HEK293 (cell line): ENCODE data around the gene ACTG2.

Experiments used
- GLI4 ChIP-seq: fragments of 450-650 bp; formaldehyde crosslinking; IDR thresholded peaks from 2 replicates; pipeline ENCODE4 v1.5.1; 2016; ENCODE audit warnings: missing biosample characterization, missing genetic modification characterization
- MEIS1 ChIP-seq: sonication (generic); formaldehyde crosslinking; IDR thresholded peaks from 2 replicates; pipeline ENCODE4 v1.8.1; 2022; ENCODE audit warnings: missing genetic modification reagents, mild to moderate bottlenecking, borderline replicate concordance
- OVOL3 ChIP-seq: fragments of 450-650 bp; formaldehyde crosslinking; IDR thresholded peaks from 2 replicates; pipeline ENCODE4 v1.5.1; 2016; ENCODE audit warnings: missing biosample characterization, missing genetic modification characterization
- PRDM1 ChIP-seq: fragments of 450-650 bp; formaldehyde crosslinking; IDR thresholded peaks from 2 replicates; pipeline ENCODE4; 2016; ENCODE audit warnings: missing biosample characterization, missing genetic modification characterization
- PRDM4 ChIP-seq: fragments of 450-650 bp; formaldehyde crosslinking; IDR thresholded peaks from 2 replicates; pipeline ENCODE4 v1.5.1; 2017; ENCODE audit warnings: missing biosample characterization, missing genetic modification characterization
- YY1 ChIP-seq: fragments of 450-650 bp; formaldehyde crosslinking; IDR thresholded peaks from 2 replicates; pipeline ENCODE4 v1.5.1; 2018; ENCODE audit warnings: missing biosample characterization, missing genetic modification characterization
- ZBTB20 ChIP-seq: fragments of 450-650 bp; formaldehyde crosslinking; IDR thresholded peaks from 2 replicates; pipeline ENCODE4 v1.5.1; 2016; ENCODE audit warnings: missing biosample characterization, missing genetic modification characterization
- ZBTB21 ChIP-seq: fragments of 450-650 bp; formaldehyde crosslinking; IDR thresholded peaks from 2 replicates; pipeline ENCODE4 v1.5.1; 2017; ENCODE audit warnings: missing biosample characterization, missing genetic modification characterization
- ZNF10 ChIP-seq: fragments of 450-650 bp; formaldehyde crosslinking; IDR thresholded peaks from 2 replicates; pipeline ENCODE4 v1.5.1; 2017; ENCODE audit warnings: missing biosample characterization, missing genetic modification characterization
- ZNF146 ChIP-seq: fragments of 450-650 bp; formaldehyde crosslinking; IDR thresholded peaks from 2 replicates; pipeline ENCODE4 v1.5.1; 2016; ENCODE audit warnings: missing biosample characterization, missing genetic modification characterization
- ZNF211 ChIP-seq: fragments of 450-650 bp; formaldehyde crosslinking; IDR thresholded peaks from 2 replicates; pipeline ENCODE4 v1.5.1; 2016; ENCODE audit warnings: low read depth, missing biosample characterization, missing genetic modification characterization
- ZNF239 ChIP-seq: fragments of 450-650 bp; formaldehyde crosslinking; IDR thresholded peaks from 2 replicates; pipeline ENCODE4 v1.5.1; 2016; ENCODE audit warnings: missing biosample characterization, missing genetic modification characterization
- ZNF266 ChIP-seq: fragments of 450-650 bp; formaldehyde crosslinking; IDR thresholded peaks from 2 replicates; pipeline ENCODE4 v1.5.1; 2016; ENCODE audit warnings: missing biosample characterization, missing genetic modification characterization, low read depth
- ZNF280D ChIP-seq: fragments of 450-650 bp; formaldehyde crosslinking; IDR thresholded peaks from 2 replicates; pipeline ENCODE4 v1.5.1; 2016; ENCODE audit warnings: missing biosample characterization, missing genetic modification characterization
- ZNF311 ChIP-seq: fragments of 450-650 bp; formaldehyde crosslinking; IDR thresholded peaks from 2 replicates; pipeline ENCODE4 v1.5.1; 2017; ENCODE audit warnings: missing biosample characterization, missing genetic modification characterization, borderline replicate concordance
- ZNF362 ChIP-seq: fragments of 450-650 bp; formaldehyde crosslinking; IDR thresholded peaks from 2 replicates; pipeline ENCODE4 v1.5.1; 2016; ENCODE audit warnings: missing biosample characterization, missing genetic modification characterization
- ZNF398 ChIP-seq: fragments of 450-650 bp; formaldehyde crosslinking; IDR thresholded peaks from 2 replicates; pipeline ENCODE4 v1.5.1; 2017; ENCODE audit warnings: missing biosample characterization, missing genetic modification characterization
- ZNF433 ChIP-seq: fragments of 450-650 bp; formaldehyde crosslinking; IDR thresholded peaks from 2 replicates; pipeline ENCODE4 v1.5.1; 2016; ENCODE audit warnings: missing biosample characterization, missing genetic modification characterization, low read depth
- ZNF529 ChIP-seq: fragments of 450-650 bp; formaldehyde crosslinking; IDR thresholded peaks from 2 replicates; pipeline ENCODE4 v1.5.1; 2017; ENCODE audit warnings: missing genetic modification characterization, missing biosample characterization; ENCODE audit not compliant: insufficient replicate concordance
- ZNF571 ChIP-seq: fragments of 450-650 bp; formaldehyde crosslinking; IDR thresholded peaks from 2 replicates; pipeline ENCODE4 v1.5.0; 2017; ENCODE audit warnings: missing biosample characterization, missing genetic modification characterization
- ZNF621 ChIP-seq: fragments of 450-650 bp; formaldehyde crosslinking; IDR thresholded peaks from 2 replicates; pipeline ENCODE4 v1.5.1; 2017; ENCODE audit warnings: missing biosample characterization, missing genetic modification characterization
- ZNF660 ChIP-seq: fragments of 450-650 bp; IDR thresholded peaks from 2 replicates; pipeline ENCODE4 v1.5.1; 2018; ENCODE audit warnings: missing biosample characterization, mild to moderate bottlenecking, missing genetic modification characterization
- ZNF677 ChIP-seq: fragments of 450-650 bp; IDR thresholded peaks from 2 replicates; pipeline ENCODE4 v1.5.0; 2018; ENCODE audit warnings: missing biosample characterization, mild to moderate bottlenecking, missing genetic modification characterization, moderate library complexity
- ZNF747 ChIP-seq: fragments of 450-650 bp; formaldehyde crosslinking; IDR thresholded peaks from 2 replicates; pipeline ENCODE4 v1.5.1; 2016; ENCODE audit warnings: missing biosample characterization, missing genetic modification characterization
- ZNF792 ChIP-seq: fragments of 450-650 bp; formaldehyde crosslinking; IDR thresholded peaks from 2 replicates; pipeline ENCODE4 v1.5.1; 2016; ENCODE audit warnings: missing biosample characterization, missing genetic modification characterization
- ZNF837 ChIP-seq: fragments of 450-650 bp; formaldehyde crosslinking; IDR thresholded peaks from 2 replicates; pipeline ENCODE4 v1.5.1; 2016; ENCODE audit warnings: missing biosample characterization, missing genetic modification characterization
- ZSCAN18 ChIP-seq: fragments of 450-650 bp; formaldehyde crosslinking; IDR thresholded peaks from 2 replicates; pipeline ENCODE4 v1.5.1; 2016; ENCODE audit warnings: missing biosample characterization, missing genetic modification characterization
- ZSCAN23 ChIP-seq: fragments of 450-650 bp; formaldehyde crosslinking; IDR thresholded peaks from 2 replicates; pipeline ENCODE4 v1.5.1; 2016; ENCODE audit warnings: missing biosample characterization, missing genetic modification characterization
- ZSCAN5A ChIP-seq: fragments of 450-650 bp; formaldehyde crosslinking; IDR thresholded peaks from 2 replicates; pipeline ENCODE4 v1.5.1; 2016; ENCODE audit warnings: missing biosample characterization, missing genetic modification characterization

ACTG2 gene

GRCh38 chr2:73926493-73927327 is 33.9 kb downstream of the ACTG2 start, which contains the start of gene DGUOK (continued):
- TF ChIP-seq ZSCAN5A (tag by site-specific recombination) (peak; percentile 52; the same call in 1 of the 2 replicates), ZNF362 (no peak), PRDM1 (no peak), ZNF571 (no peak), GLI4 (tag by site-specific recombination) (no peak), ZBTB21 (peak; percentile 98), ZNF311 (tag by site-specific recombination) (no peak), ZNF621 (tag by site-specific recombination) (no peak), ZNF792 (tag by site-specific recombination) (no peak), ZNF146 (tag by site-specific recombination) (no peak), ZNF398 (no peak), OVOL3 (no peak), MEIS1 (CRISPR knock-in tag) (no peak), PRDM4 (tag by site-specific recombination) (no peak), ZNF239 (tag by site-specific recombination) (no peak), YY1 (tag by site-specific recombination) (peak; percentile 79), ZNF747 (tag by site-specific recombination) (no peak), ZNF10 (tag by site-specific recombination) (no peak), ZBTB20 (tag by site-specific recombination) (no peak), ZNF266 (tag by site-specific recombination) (no peak), ZNF660 (tag by site-specific recombination) (peak; percentile 63; the same call in 1 of the 2 replicates), ZNF280D (no peak), ZNF677 (tag by site-specific recombination) (no peak), ZNF211 (no peak), ZNF837 (tag by site-specific recombination) (no peak), ZNF433 (tag by site-specific recombination) (no peak), ZSCAN18 (tag by site-specific recombination) (no peak), ZNF529 (no peak), ZSCAN23 (tag by site-specific recombination) (no peak)
